Loucy (cell line): ENCODE results near the gene TAF10.

Experiments
- H2AFZ ChIP-seq: fragments of 200-600 bp; sonication (generic); 2 replicates; pipeline ENCODE4 v1.6.0; 2016; ENCODE audit warnings: antibody characterized with exemption, mild to moderate bottlenecking, low read length, moderate library complexity
- H3F3A ChIP-seq: fragments of 200-600 bp; 2 replicates; pipeline ENCODE4 v1.6.0; 2016; ENCODE audit warnings: antibody characterized with exemption, low read depth, mild to moderate bottlenecking
- H3K27me3 ChIP-seq: fragments of 200-600 bp; sonication (generic); 2 replicates; pipeline ENCODE4 v1.6.1; 2014; ENCODE audit warnings: low read length, mild to moderate bottlenecking; ENCODE audit not compliant: insufficient read depth, poor library complexity, severe bottlenecking
- H3K36me3 ChIP-seq: fragments of 200-600 bp; sonication (generic); 2 replicates; pipeline ENCODE4 v1.6.1; 2016; ENCODE audit warnings: low read length; ENCODE audit not compliant: insufficient read depth
- H3K4me1 ChIP-seq: fragments of 200-600 bp; sonication (generic); 2 replicates; pipeline ENCODE4 v1.5.1; 2014; ENCODE audit warnings: low read length, mild to moderate bottlenecking; ENCODE audit not compliant: insufficient read depth, poor library complexity, severe bottlenecking
- H3K4me2 ChIP-seq: fragments of 200-600 bp; sonication (generic); 2 replicates; pipeline ENCODE4 v1.6.0; 2014; ENCODE audit warnings: antibody characterized with exemption, low read length, low read depth, mild to moderate bottlenecking; ENCODE audit not compliant: poor library complexity, severe bottlenecking
- H3K4me3 ChIP-seq: fragments of 200-600 bp; sonication (generic); 2 replicates; pipeline ENCODE4 v1.5.1; 2014; ENCODE audit warnings: low read length, mild to moderate bottlenecking, mixed read lengths; ENCODE audit not compliant: poor library complexity, severe bottlenecking
- H3K79me2 ChIP-seq: fragments of 200-600 bp; sonication (generic); 2 replicates; pipeline ENCODE4 v1.6.1; 2014; ENCODE audit warnings: low read length; ENCODE audit not compliant: insufficient read depth
- H3K9ac ChIP-seq: fragments of 200-600 bp; sonication (generic); 2 replicates; pipeline ENCODE4 v1.6.0; 2014; ENCODE audit warnings: mild to moderate bottlenecking, low read depth, low read length, moderate library complexity; ENCODE audit not compliant: poor library complexity, severe bottlenecking
- H3K9me2 ChIP-seq: fragments of 200-600 bp; sonication (generic); replicated peaks from 2 replicates; pipeline ENCODE4 v1.6.1; 2016; ENCODE audit warnings: low read depth, low read length, mixed read lengths
- H3K9me3 ChIP-seq: fragments of 200-600 bp; sonication (generic); 2 replicates; pipeline ENCODE4 v1.6.1; 2014; ENCODE audit warnings: mild to moderate bottlenecking, antibody characterized with exemption, low read length, low read depth; ENCODE audit not compliant: insufficient read depth
- H4K20me1 ChIP-seq: fragments of 200-600 bp; sonication (generic); 2 replicates; pipeline ENCODE4 v1.6.0; 2014; ENCODE audit warnings: antibody characterized with exemption, low read length, mild to moderate bottlenecking; ENCODE audit not compliant: insufficient read depth, poor library complexity, severe bottlenecking
- EZH2phosphoT487 ChIP-seq: fragments of 200-600 bp; IDR thresholded peaks from 2 replicates; pipeline ENCODE4 v1.6.1; 2018; ENCODE audit warnings: antibody characterized with exemption, mild to moderate bottlenecking, moderate library complexity, borderline replicate concordance
- TF ChIP-seq, protein P1 (sequence below): fragments of 200-600 bp; sonication (generic); conservative IDR thresholded peaks from 2 replicates; pipeline ENCODE4 v1.5.1; 2014; ENCODE audit warnings: mild to moderate bottlenecking, antibody characterized with exemption, low read length

The TAF10 gene

DNA sequence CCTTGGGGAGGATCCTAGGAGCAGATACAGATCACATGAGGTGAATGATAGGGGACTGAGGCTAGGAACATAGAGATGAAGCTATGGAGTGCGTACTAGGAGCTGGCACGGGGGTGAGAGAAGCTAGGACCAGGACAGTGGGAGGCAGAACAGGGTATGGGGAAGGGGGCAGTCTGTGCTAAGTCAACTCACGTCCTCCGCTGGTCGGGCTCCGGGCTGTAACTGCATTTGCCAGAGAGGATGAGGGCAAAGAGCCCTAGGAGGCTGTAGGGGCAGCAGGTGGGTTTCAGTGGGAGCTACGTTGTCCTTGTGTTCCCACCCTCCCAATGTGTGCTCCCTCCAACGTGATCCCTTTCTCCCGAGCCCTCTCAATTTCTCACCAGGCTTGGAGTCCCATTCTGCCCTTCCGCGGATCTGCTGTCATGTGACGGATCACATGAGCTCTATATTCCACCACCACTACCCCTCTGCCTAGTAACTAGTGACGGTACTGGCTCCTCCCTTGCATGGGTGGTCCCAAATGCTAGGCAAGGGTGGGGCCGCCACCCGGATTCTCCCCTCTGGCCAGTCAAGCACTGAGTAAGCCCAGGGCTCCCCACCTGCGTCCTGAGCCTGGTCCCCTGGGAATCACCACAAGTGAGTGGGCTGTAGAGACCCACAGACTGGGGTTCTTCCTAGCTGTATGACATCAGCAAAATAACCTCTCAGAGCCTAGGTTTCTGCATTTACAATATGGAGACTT lies 7.2 kb upstream of the TAF10 start, which contains the start of gene TPP1:
TPP1 (minus strand) TSS at position 419 of the 742 bp plus-strand sequence; CDS start at position 397, 22 bp downstream.
- H2AFZ ChIP-seq, result peak within 1 kb of the TSS; percentile 68
- peaks cover 18% of the 10 kb centered on the region for H3K4me1 ChIP-seq
- H3K4me3 ChIP-seq, result peak within 1 kb of the TSS; percentile 85
- peak within 1 kb of the TSS; percentile 63 for H3K9ac ChIP-seq
- H3K9me2 ChIP-seq, result no peaks in the 10 kb centered on the region
- no peaks in the 10 kb centered on the region for H3F3A ChIP-seq
- peak within 1 kb of the TSS; percentile 92 for H3K4me2 ChIP-seq
- TF ChIP-seq, protein P1, sequence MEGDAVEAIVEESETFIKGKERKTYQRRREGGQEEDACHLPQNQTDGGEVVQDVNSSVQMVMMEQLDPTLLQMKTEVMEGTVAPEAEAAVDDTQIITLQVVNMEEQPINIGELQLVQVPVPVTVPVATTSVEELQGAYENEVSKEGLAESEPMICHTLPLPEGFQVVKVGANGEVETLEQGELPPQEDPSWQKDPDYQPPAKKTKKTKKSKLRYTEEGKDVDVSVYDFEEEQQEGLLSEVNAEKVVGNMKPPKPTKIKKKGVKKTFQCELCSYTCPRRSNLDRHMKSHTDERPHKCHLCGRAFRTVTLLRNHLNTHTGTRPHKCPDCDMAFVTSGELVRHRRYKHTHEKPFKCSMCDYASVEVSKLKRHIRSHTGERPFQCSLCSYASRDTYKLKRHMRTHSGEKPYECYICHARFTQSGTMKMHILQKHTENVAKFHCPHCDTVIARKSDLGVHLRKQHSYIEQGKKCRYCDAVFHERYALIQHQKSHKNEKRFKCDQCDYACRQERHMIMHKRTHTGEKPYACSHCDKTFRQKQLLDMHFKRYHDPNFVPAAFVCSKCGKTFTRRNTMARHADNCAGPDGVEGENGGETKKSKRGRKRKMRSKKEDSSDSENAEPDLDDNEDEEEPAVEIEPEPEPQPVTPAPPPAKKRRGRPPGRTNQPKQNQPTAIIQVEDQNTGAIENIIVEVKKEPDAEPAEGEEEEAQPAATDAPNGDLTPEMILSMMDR, result no peak
- no peak for TF ChIP-seq EZH2phosphoT487
- no peaks in the 10 kb centered on the region for H3K9me3 ChIP-seq
- no peaks in the 10 kb centered on the region for H3K36me3 ChIP-seq
- H4K20me1 ChIP-seq, result no peaks in the 10 kb centered on the region
- no peaks in the 10 kb centered on the region for H3K27me3 ChIP-seq
- peaks cover 6% of the 10 kb centered on the region; the same call in 1 of the 2 replicates for H3K79me2 ChIP-seq

DNA sequence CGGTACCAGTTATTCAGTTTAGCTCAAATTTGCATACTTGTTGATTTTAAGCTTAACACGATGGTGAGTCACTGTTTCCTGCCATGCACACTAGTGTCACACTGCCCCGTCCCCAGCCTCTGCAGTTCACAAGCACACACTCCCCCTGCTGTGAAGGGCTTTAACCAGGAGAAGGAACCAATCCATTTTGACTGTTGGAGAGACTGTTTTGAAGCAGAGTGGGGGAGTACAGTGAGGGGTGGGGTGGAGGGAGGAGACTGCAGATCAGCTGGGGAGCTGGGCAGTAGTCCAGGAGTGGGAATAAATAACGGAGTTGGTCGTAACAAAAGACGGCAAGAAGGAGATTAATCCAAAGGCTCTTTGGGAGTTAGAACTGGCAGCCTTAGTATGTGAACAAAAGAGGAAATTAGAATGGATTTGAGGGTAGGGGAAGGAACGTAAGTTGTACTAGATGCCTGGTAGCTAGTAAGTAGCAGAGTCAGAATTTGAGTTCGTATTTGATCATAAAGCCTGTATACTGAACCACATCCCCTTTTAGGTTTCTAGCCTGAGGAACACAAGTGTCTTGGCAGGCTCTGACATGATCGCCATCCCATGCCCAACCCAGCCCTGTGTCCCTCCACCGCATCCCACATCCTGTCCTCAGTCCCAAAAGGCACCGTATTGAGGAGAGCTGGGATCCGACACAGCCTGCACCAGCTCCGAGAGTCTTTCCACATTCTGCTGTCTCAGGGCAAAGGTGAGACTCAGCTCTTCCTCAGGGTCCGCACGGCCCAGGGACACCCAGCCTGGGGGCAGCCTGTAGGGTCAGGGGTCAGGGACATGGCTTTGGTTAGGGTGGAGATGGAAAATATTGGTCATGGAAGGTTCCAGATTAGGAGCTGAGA lies 6.3 kb upstream of the TAF10 start:
- H4K20me1 ChIP-seq, result no peaks in the 10 kb centered on the region

DNA sequence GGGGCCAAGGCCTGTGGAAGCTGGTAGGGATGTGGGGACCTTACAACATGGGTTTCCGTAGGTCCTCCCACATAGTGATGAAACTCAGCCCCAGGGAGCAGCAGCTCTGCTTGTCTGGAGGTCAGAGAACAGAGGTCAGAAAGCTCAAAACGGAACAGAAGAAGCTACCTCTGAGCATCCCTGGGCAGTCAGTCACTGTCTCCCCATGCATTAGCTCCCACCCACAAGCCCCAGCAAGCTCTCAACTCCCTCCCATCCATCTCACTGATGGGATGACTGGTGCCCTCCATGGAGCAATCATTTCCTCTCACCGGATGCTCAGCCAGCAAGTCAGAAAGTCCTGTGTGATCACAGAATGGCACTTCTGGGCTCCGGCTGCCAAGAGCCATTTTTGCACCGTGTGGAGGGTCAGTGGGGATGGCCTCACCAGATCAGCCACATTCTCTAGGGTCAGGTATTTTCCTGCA lies 5.3 kb upstream of the TAF10 start:
- Histone ChIP-seq H3K79me2 (peaks cover 6% of the 10 kb centered on the region; the same call in 1 of the 2 replicates), H3K27me3 (no peaks in the 10 kb centered on the region), H3K36me3 (no peaks in the 10 kb centered on the region), H3K4me3 (no peak overlapping the region), H2AFZ (no peak overlapping the region), H3K4me2 (no peak overlapping the region), H3K9me3 (no peaks in the 10 kb centered on the region), H3K9me2 (no peaks in the 10 kb centered on the region), H3K9ac (no peak overlapping the region), H4K20me1 (no peaks in the 10 kb centered on the region), H3F3A (peaks cover under 1% of the 10 kb centered on the region; the same call in 1 of the 2 replicates), H3K4me1 (peaks cover 30% of the 10 kb centered on the region)
- TF ChIP-seq EZH2phosphoT487, result no peak
- TF ChIP-seq, protein P1, result no peak

More for the DNA sequence above, 6.3 kb upstream of the TAF10 start:
- H3K9me2 ChIP-seq, result no peaks in the 10 kb centered on the region
- TF ChIP-seq, protein P1, result no peak
- no peak for TF ChIP-seq EZH2phosphoT487
- no peaks in the 10 kb centered on the region for H3K36me3 ChIP-seq
- H3K4me3 ChIP-seq, result peak overlapping the region; percentile 85
- H3K4me2 ChIP-seq, result peak overlapping the region; percentile 92
- H3K4me1 ChIP-seq, result peaks cover 21% of the 10 kb centered on the region
- H3F3A ChIP-seq, result no peaks in the 10 kb centered on the region
- H3K27me3 ChIP-seq, result no peaks in the 10 kb centered on the region
- peaks cover 6% of the 10 kb centered on the region; the same call in 1 of the 2 replicates for H3K79me2 ChIP-seq
- no peaks in the 10 kb centered on the region for H3K9me3 ChIP-seq
- H2AFZ ChIP-seq, result no peak overlapping the region
- H3K9ac ChIP-seq, result peak overlapping the region; percentile 63
